PFSK-1 (cell line): ENCODE data around the gene FBXO33.

Experiments used
- POLR2AphosphoS5 ChIP-seq: IDR thresholded peaks from 2 replicates; pipeline ENCODE4 v1.6.1; 2012; ENCODE audit warnings: low read depth, mild to moderate bottlenecking, control low read depth, low read length, moderate library complexity
- REST ChIP-seq, 2 experiments: IDR thresholded peaks; 2 replicates each; pipeline versions ENCODE4 v1.6.1 to v1.8.0; 2011 to 2012; ENCODE audit warnings: low read depth in 2 of 2, low read length in 2 of 2, control low read depth in 1 of 2, inconsistent platforms in 1 of 2, mild to moderate bottlenecking in 1 of 2, moderate library complexity in 1 of 2; ENCODE audit not compliant: insufficient read depth in 1 of 2
- SIN3A ChIP-seq: IDR thresholded peaks from 2 replicates; pipeline ENCODE4 v1.6.1; 2012; ENCODE audit warnings: mild to moderate bottlenecking, low read length, moderate library complexity, borderline replicate concordance; ENCODE audit not compliant: insufficient read depth

GRCh38 chr14:39454906-39455539 lies 22.8 kb upstream of the FBXO33 start:
- TF ChIP-seq POLR2AphosphoS5 (no peak), REST (IDR thresholded peaks at IDR 0.05; ENCODE audit: insufficient read depth in 1 of 2, low read depth in 2 of 2, low read length in 2 of 2) (no peak), SIN3A (no peak)
